NCI-H146 treated with DMSO at 0.1 percent for 48 hours (cell line): ENCODE measurements around the gene CCDC160.

Experiments
- DNase-seq: peaks from one replicate; lab custom pipeline; 2025; ENCODE audit not compliant: unreplicated experiment; lab: John Stamatoyannopoulos, UW

Gene CCDC160

GRCh38 chrX:134294548-134294947 is 57.6 kb downstream of the CCDC160 start:
- DNase-seq = no peak
